Suprapubic skin (tissue), 4 donors: ENCODE results near the gene SDC4. TPM values are rescaled to one million over a fixed set of nuclear protein-coding genes. Genes with fewer than 3 reads are reported as not detected.

ENCODE experiments used
- DNase-seq, 2 donors: peaks; one replicate each; pipeline ENCODE4 v3.0.0-alpha.2; 2019; ENCODE audit warnings: low spot score in 2 of 2
- H3K27ac ChIP-seq: fragments of 200-600 bp; sonication (generic); one replicate; pipeline ENCODE4 v1.5.1; 2019
- H3K27me3 ChIP-seq: fragments of 200-600 bp; sonication (generic); one replicate; pipeline ENCODE4 v1.5.1; 2019
- H3K36me3 ChIP-seq: fragments of 200-600 bp; sonication (generic); one replicate; pipeline ENCODE4 v1.5.1; 2019
- H3K4me1 ChIP-seq: fragments of 200-600 bp; sonication (generic); one replicate; pipeline ENCODE4 v1.5.1; 2019
- H3K4me3 ChIP-seq: fragments of 200-600 bp; sonication (generic); one replicate; pipeline ENCODE4 v1.5.1; 2019; ENCODE audit warnings: mild to moderate bottlenecking
- H3K9me3 ChIP-seq: fragments of 200-600 bp; sonication (generic); one replicate; pipeline ENCODE4 v1.5.1; 2019
- EP300 ChIP-seq: sonication (generic); formaldehyde crosslinking; IDR thresholded peaks from one replicate; pipeline ENCODE4 v1.6.1; 2017; ENCODE audit warnings: antibody characterized with exemption
- POLR2A ChIP-seq, 2 donors: fragments of 450-650 bp; IDR thresholded peaks; one replicate each; pipeline ENCODE4 v1.6.1; 2017; ENCODE audit warnings: antibody characterized with exemption in 2 of 2, mild to moderate bottlenecking in 2 of 2, moderate library complexity in 2 of 2
- POLR2AphosphoS5 ChIP-seq, 3 donors: sonication (generic); formaldehyde crosslinking; IDR thresholded peaks; one replicate each; pipeline ENCODE4 v1.6.1; 2017; ENCODE audit warnings: antibody characterized with exemption in 3 of 3
- WGBS: methylation state at CpG from one replicate; pipeline ENCODE4 v1.1.5; 2018; 5-methylcytosine and 5-hydroxymethylcytosine counted together
- total RNA-seq, 4 donors: library from RNA; depleted of rRNA; stranded (reverse); fragments of >200 nt; gene quantifications; one replicate each; pipeline ENCODE4 v1.1.0, GENCODE V29; 2016
- TF ChIP-seq, protein P1 (sequence below), 2 donors: fragments of 200-600 bp in 1 of 2; fragments of 450-650 bp in 1 of 2; sonication (generic) in 1 of 2; IDR thresholded peaks; one replicate each; pipeline ENCODE4 v1.5.1; 2016 to 2019; ENCODE audit warnings: antibody characterized with exemption in 2 of 2, mild to moderate bottlenecking in 1 of 2, moderate library complexity in 1 of 2

Gene SDC4
- total RNA-seq, 4 donors from 2014 or later = 156 to 255 (median 216) TPM

DNA sequence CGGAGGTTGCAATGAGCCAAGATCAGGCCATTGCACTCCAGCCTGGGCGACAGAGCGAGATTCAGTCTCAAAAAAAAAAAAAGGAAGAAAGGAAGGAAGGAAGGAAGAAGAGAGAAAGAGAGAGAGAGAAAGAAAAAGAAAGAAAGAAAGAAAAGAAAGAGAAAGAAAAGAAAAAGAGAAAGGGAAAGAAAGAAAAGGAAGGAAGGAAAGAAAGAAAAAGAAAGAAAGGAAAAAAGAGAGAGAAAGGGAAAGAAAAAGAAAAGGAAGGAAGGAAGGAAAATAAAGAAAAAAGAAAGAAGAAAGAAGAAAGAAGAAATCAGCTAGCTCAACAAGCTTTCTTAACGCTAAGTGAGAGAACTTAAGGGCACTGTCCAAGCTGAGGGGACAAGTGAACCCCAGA, 32.6 kb downstream of the SDC4 start:
- TF ChIP-seq POLR2AphosphoS5 (IDR thresholded peaks at IDR 0.05) = no peak
- TF ChIP-seq, protein P1, sequence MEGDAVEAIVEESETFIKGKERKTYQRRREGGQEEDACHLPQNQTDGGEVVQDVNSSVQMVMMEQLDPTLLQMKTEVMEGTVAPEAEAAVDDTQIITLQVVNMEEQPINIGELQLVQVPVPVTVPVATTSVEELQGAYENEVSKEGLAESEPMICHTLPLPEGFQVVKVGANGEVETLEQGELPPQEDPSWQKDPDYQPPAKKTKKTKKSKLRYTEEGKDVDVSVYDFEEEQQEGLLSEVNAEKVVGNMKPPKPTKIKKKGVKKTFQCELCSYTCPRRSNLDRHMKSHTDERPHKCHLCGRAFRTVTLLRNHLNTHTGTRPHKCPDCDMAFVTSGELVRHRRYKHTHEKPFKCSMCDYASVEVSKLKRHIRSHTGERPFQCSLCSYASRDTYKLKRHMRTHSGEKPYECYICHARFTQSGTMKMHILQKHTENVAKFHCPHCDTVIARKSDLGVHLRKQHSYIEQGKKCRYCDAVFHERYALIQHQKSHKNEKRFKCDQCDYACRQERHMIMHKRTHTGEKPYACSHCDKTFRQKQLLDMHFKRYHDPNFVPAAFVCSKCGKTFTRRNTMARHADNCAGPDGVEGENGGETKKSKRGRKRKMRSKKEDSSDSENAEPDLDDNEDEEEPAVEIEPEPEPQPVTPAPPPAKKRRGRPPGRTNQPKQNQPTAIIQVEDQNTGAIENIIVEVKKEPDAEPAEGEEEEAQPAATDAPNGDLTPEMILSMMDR (IDR thresholded peaks at IDR 0.05) = no peak
- TF ChIP-seq POLR2A (IDR thresholded peaks at IDR 0.05) = no peak
- TF ChIP-seq EP300 = no peak
- H3K27me3 ChIP-seq = peaks cover 40% of the 10 kb centered on the region

DNA sequence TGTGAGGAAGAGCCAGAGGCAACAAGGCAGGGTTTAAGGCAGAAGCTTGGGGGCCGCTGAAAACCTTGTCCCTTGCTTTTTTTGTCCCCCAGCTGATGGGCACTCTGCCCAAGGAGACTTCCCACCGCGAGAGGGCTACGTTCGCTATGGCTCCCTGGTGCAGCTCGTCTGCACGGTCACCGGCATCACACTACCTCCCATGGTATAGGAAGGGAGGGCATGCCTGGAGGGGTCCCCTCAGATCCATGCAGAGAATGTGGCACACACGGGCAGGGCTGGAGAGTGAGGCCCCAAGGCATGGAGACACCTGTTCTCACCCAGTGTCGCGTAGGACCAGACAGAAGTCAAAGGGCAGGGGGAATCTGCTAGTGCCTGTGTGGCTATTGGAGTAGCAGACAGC, 34.3 kb downstream of the SDC4 start:
- Histone ChIP-seq H3K27me3 (peaks cover 40% of the 10 kb centered on the region), H3K4me3 (no peak overlapping the region), H3K27ac (no peak overlapping the region), H3K4me1 (peaks cover 4% of the 10 kb centered on the region), H3K36me3 (no peaks in the 10 kb centered on the region), H3K9me3 (no peaks in the 10 kb centered on the region)
- 83% methylated on average over 10 of the region's 11 CpGs for WGBS
- DNase-seq = no peak
- TF ChIP-seq POLR2AphosphoS5 (IDR thresholded peaks at IDR 0.05) (no peak), POLR2A (IDR thresholded peaks at IDR 0.05) (no peak), EP300 (no peak)
- TF ChIP-seq, protein P1 (IDR thresholded peaks at IDR 0.05) = no peak

More for the DNA sequence above, 32.6 kb downstream of the SDC4 start:
- WGBS = 90% methylated on average over 4 of the region's 4 CpGs
- H3K4me1 ChIP-seq = peaks cover 9% of the 10 kb centered on the region
- H3K4me3 ChIP-seq = no peak overlapping the region
- H3K27ac ChIP-seq = no peak overlapping the region
- H3K36me3 ChIP-seq = no peaks in the 10 kb centered on the region
- DNase-seq = no peak
- H3K9me3 ChIP-seq = no peaks in the 10 kb centered on the region

DNA sequence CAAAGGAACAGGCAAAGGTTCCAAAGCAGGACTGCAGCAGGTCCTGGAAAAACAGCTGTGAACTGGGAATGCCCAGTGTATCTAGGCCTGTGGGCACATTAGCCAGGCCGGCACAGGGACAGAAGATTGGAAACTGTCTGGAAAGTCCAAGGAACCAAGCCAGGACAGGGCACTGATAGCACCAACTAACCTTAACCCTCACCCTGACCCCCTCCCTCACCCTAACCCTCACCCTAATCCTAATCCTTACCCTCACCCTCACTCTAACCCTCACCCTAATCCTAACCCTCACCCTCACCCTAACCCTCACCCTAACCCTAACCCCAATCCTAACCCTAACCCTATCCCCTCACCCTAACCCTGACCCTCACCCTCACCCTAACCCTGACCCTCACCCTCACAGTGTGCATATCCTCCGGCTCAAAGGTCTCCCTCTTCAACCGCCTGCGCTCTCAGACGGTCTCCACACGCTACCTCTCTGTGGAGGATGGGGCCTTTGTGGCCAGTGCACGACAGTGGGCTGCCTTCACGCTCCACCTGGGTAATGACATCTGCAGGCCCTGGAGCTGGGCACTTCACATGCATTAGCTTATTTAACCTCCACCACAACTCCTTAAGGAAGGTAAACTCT, 35.0 kb downstream of the SDC4 start:
- Histone ChIP-seq H3K36me3 (no peaks in the 10 kb centered on the region), H3K27ac (no peak overlapping the region), H3K4me1 (peaks cover 11% of the 10 kb centered on the region), H3K4me3 (no peak overlapping the region), H3K9me3 (no peaks in the 10 kb centered on the region), H3K27me3 (peaks cover 40% of the 10 kb centered on the region)
- 92% methylated on average over 8 of the region's 8 CpGs for WGBS
- TF ChIP-seq EP300 = no peak
- TF ChIP-seq, protein P1 (IDR thresholded peaks at IDR 0.05) = no peak
- TF ChIP-seq POLR2A (IDR thresholded peaks at IDR 0.05) = no peak
- TF ChIP-seq POLR2AphosphoS5 (IDR thresholded peaks at IDR 0.05) = no peak
- no peak for DNase-seq

DNA sequence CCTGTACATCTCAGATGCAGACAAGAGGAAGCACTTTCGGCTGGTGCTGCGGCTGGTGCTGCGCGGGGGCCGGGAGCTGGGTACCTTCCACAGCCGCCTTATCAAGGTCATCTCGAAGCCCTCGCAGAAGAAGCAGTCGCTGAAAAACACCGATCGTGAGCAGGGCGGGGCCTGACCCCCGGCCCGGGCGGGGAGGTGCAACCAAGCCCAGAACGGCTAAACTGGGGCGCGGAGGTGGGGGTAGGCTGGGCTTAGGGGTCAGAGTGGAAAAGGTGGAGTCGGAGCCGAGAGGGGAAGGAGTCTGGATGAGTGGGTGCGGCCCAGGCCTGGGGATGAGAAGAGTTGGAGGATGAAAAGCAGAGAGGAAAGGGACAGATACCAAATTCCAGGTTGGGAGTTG, 36.0 kb downstream of the SDC4 start:
- no peak overlapping the region for H3K27ac ChIP-seq
- H3K4me3 ChIP-seq = no peak overlapping the region
- TF ChIP-seq POLR2AphosphoS5 (IDR thresholded peaks at IDR 0.05) = no peak
- TF ChIP-seq EP300 = no peak
- TF ChIP-seq, protein P1 (IDR thresholded peaks at IDR 0.05) = no peak
- TF ChIP-seq POLR2A (IDR thresholded peaks at IDR 0.05) = no peak
- no peaks in the 10 kb centered on the region for H3K9me3 ChIP-seq
- DNase-seq = no peak
- peaks cover 34% of the 10 kb centered on the region for H3K27me3 ChIP-seq
- no peaks in the 10 kb centered on the region for H3K36me3 ChIP-seq
- H3K4me1 ChIP-seq = peaks cover 20% of the 10 kb centered on the region
- WGBS = 77% methylated on average over 21 of the region's 21 CpGs

DNA sequence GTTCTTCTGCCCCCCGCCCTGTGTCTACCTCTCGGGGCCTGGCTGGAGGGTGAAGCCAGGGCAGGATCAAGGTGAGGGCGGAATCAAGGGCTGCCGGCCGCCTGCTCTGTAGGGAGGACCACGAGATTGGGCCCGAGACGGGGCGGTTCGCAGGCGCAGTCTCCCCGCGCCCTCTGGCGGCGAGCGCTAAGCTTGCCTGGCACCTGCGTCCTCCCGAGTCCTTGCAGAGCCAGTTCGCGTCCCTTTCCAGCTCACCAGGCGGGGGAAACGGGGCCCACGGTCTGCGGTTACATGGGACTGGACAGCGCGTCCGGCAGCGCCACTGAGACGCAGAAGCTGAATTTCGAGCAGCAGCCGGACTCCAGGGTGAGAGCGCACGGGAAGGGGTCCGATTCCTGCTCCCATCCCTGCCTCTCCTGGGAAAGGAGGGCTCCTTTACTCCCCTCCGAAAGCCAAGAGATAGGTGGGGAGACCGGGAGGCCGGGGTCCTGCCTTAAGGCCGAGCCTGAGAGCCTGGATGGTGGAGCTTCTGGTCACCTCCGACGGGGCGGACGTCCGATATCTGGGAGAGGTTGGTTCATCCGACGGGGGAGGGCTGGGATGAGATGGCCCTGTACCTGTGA, 36.5 kb downstream of the SDC4 start:
- H3K9me3 ChIP-seq = no peaks in the 10 kb centered on the region
- TF ChIP-seq, protein P1 (IDR thresholded peaks at IDR 0.05) = peak; percentile 23 to 85
- TF ChIP-seq EP300 = no peak
- H3K27me3 ChIP-seq = peaks cover 33% of the 10 kb centered on the region
- H3K27ac ChIP-seq = no peak overlapping the region
- DNase-seq = no peak
- no peaks in the 10 kb centered on the region for H3K36me3 ChIP-seq
- WGBS = 14% methylated on average over 31 of the region's 45 CpGs
- peaks cover 24% of the 10 kb centered on the region for H3K4me1 ChIP-seq
- H3K4me3 ChIP-seq = no peak overlapping the region
